ENCODE data around the gene TRAF3IP1. TPM values are rescaled to one million over a fixed set of nuclear protein-coding genes. Genes with fewer than 3 reads are reported as not detected.
"Not testable (repeated sequence)": the region's sequence is repeated elsewhere in the genome, so short reads cannot be mapped to it uniquely, and the experiment has no call there.

TRAF3IP1 gene
- total RNA-seq, 1 donor from 2014 or later = 25.3 TPM

DNA sequence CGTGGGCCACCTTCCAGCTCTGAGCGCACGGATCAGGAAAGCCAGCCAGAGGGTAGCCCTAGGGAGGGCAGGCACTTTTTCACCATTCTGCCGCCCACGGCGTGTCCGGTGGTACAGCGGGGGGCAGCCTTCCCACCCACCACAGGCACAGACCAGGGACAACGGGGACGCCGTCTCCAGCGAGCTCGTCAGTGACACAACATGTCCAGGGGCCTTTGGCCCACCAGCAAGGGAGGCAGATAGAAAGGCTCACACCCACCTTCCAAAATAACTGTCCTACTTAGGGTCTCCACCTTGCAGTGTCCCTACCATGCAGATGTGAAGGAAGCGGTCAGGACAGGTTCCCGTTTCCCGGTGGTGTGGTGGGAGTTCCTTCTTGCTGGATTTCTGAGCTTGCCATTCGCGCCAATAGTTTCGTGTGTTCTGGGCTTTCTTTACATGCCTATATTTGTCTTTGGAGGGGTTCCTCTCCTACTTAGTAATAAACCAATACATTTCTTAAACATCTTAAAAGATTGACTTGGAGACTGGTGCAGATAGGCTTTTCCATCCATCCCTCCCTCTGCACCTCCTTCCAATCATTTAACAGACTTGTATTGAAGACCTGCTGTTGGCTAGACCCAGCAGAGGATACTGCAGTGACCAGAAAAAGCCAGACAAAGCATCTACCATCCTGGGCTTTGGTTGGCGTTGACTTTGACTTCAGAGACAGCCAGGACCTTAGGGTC is 107.3 kb downstream of the TRAF3IP1 start:
- DNase-seq (ENCODE audit: low read depth) = no peak

DNA sequence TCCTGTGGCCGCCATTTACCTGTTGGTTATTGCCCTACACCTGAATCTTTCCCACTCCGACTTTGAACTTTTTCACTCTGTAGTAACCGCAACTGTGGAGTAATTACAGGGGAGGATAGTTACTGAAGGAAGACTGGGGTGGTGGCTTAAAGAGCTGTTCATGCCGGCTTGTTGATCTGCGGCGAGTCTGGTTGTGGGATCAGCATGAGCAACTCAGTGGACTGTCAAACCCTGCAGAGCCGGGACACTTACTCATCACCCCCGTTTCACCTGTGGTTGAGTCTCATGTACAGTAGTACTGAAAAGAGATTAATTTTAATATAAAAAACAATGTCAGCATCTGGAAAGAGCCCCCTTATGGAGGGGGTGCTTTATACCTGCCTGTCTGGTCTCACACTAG is 108.5 kb downstream of the TRAF3IP1 start:
- DNase-seq (ENCODE audit: low read depth) = peak; percentile 31

DNA sequence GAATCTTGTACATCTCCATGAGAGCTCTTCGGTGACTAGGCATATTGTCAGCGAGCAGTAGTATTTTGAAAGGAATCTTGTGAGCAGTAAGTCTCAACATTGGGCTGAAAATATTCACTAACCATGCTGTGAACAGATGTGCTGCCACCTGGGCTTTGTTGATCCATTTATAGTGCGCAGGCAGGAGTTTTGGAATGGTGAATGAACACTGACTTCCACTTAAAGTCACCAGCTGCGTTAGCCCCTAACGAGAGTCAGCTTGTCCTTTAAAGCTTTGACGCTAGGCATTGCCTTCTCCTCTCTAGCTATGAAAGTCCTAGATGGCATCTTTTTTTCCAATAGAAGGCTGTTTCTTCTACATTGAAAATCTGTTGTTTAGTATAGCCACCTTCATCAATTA is 110.5 kb downstream of the TRAF3IP1 start:
- DNase-seq (ENCODE audit: low read depth) = no peak

DNA sequence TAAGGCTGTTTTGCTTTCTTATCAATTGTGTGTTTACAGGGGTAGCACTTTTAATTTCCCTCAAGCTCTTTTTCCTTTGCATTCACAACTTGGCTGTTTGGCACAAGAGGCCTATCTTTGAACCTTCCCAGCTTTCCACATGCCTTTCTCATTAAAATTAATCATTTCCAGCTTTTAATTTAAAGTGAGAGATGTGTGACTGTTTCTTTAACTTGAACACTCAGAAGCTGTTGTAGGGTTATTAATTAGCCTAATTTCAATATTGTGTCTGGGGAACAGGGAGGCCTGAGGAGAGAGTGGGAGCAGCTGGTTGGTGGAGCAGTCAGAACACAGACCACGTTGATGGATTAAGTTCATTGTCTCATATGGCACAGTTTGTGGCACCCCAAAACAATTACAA is 111.1 kb downstream of the TRAF3IP1 start:
- peak; percentile 64 for DNase-seq (ENCODE audit: low read depth)

DNA sequence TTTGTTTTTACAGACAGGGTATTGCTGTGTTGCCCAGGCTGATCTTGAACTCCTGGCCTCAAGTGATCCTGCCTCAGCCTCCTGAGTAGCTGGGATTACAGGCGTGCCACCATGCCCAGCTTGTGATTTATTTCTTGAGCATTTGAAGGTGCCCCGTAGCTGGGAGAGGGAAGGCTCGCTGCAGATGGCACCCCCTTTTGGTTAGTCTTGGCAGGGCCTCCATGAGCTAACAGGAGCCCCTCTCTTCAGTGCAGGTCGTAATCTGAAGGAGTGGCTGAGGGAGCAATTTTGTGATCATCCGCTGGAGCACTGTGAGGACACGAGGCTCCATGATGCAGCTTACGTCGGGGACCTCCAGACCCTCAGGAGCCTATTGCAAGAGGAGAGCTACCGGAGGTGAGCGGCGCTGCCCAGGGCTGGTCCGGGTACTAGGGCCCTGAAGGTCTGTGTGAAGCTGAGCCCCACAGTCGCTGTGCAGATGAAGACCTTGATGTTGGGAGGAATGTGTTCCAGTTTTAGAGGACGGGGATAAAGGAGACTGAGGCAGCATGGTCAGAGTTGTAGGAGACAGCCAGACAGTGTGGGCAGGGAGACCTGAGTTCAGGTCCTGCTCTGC is 113.1 kb downstream of the TRAF3IP1 start:
- DNase-seq (ENCODE audit: low read depth) = no peak

DNA sequence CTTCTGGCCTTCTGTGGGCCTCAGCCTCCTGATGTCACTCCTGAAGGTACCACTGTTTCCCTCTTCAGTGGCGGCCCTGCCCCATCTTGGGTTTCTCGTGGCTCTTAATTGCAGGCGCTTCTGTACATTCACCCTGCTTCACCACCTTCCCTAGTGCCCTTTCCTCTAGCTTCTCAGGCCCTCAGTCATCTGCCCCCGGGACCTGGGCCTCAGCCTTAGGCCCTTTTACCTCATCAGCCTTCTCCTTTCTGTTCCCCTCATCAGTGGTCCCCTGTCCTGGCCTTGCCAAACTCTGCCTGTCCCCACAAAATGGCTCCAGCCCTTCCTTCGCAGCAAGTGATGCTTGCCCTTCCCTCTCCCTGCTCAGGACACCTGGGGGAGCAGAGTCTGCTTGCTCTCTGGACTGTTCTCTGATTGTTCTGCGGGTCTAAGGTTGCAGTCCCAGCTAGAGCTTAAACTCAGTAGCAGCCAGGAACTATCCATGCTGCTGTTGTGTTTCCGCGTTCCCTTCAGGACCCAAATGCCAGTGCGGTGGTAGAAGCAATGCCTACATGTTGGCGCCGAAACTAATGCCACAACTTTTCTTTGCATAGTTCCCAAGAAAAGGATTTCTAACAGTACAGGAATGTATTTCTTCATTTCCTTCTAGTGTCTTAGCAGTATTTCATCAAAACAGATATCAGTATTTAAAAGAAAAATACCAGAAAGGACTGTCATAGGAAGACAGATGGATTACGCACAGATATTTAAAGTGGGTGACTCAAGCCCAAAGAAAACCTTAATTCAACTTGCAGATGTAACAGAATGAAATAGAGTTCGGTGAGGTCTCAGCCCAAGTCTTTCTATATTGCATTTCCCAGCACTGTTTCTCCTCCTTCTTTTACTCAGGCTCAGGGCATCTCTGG is 113.9 kb downstream of the TRAF3IP1 start:
- no peak for DNase-seq (ENCODE audit: low read depth)

DNA sequence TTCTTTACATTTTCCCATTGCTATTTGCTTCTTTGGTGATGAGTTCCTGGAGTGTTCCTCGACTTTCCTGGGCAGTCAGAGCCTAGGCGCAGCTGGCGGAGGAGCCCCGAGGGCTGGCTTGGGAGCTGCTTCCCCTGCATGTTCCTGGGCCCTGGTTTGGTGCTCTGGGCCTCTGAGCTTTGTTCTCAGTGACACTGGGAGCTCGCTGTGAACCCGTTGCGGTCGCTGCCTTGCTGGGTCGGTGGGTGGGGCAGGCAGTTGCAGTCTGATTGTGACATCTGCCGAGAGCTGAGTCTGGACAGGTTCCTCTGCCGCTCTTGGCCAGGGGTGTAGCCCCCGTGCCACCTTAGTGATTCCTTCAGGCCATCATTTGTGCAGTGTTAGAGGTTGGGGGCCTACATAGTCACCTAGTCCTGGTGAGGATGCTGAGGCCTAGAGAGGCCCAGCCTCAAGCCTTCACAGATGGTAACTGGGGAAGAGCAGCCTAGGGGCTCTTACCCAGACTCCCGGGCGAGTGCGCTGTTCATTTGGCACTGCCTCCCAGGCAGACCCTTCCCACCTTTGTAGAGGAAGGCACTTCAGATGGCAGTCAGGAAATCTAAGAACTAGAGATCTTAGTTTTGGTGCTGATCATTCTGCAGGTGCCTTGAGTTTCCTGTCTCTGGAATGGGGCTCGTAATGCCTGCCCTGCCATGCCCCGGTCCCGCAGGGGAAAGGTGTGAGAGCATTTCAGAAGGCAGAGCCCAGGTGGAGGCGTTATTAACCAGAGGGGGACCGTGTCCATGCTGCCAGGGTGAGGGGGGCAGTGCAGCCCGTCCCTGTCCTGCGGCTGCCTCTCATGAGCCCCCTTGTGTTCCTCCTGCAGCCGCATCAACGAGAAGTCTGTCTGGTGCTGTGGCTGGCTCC is 114.8 kb downstream of the TRAF3IP1 start:
- DNase-seq (ENCODE audit: low read depth) = no peak

DNA sequence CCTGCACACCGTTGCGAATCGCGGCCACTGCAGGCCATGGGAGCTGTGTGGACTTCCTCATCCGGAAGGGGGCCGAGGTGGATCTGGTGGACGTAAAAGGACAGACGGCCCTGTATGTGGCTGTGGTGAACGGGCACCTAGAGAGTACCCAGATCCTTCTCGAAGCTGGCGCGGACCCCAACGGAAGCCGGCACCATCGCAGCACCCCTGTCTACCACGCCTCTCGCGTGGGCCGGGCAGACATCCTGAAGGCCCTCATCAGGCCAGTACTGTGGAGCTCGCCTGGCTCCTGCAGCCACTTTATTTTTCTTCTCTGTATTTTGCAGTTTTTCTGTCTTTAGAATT is 115.4 kb downstream of the TRAF3IP1 start:
- DNase-seq (ENCODE audit: low read depth) = no peak

DNA sequence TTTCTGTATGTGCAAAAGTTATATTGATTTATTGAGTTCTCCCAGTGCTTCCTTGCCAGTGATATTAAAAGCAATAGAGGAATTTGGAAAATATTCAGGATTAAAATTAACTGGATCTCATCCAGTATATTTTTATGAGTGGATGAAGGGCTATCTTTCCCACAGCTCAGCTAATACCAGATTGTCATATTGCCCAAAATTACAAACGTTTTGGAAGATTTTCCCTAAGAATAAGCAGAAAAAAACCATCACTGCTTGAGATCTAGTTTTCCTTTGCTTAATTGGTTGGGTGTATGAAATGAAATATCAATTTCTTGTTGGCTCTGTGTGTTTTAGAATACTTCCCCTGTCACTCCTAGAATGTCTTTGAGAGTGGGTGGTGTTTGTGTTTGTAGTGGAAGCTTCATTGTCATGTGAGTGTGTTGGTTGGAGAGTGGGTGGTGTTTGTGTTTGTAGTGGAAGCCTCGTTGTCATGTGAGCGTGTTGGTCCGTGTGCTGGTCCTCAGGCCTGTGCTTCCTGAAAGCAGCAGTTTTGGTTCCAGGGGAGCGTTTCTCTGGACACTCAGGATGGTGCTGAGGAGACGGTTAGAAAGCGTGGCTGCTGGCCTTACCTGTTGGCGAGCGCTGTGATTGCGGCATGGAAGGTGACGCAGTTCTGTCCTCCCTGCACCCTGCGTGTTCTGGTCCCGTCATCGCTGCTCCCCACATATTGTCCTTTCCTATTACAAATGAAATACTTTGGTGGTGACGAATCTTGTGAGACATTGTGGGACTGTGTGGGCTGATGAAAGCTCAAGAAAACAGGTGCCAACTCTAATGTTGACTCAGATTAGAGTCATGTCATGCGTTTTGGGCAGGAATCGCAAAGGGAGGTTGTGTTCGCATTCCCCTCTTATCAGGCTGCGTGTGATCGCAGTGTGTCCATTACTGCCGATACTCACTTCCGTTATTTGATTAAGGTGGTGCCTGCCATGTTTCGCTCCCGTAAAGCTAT is 118.8 kb downstream of the TRAF3IP1 start:
- DNase-seq (ENCODE audit: low read depth) = peak; percentile 89

DNA sequence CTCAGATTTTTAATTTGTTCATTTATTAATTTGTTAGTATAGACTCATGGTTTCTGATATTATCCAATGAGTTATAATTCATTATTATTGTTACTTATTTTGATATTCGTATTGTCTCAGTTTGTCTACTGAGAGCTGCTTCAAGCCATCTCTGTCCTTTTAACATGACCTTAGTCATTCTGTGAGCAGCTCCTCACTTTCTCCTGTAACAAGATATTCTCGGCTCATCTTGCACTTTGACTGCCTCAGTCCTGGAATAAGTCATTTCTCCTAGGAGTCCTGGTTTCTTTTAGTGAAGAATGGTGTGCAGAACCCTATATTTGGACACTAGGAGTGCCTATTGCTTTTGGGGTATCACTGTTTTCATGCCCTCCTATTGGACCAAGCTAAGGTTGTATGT is 119.6 kb downstream of the TRAF3IP1 start:
- no peak for DNase-seq (ENCODE audit: low read depth)

DNA sequence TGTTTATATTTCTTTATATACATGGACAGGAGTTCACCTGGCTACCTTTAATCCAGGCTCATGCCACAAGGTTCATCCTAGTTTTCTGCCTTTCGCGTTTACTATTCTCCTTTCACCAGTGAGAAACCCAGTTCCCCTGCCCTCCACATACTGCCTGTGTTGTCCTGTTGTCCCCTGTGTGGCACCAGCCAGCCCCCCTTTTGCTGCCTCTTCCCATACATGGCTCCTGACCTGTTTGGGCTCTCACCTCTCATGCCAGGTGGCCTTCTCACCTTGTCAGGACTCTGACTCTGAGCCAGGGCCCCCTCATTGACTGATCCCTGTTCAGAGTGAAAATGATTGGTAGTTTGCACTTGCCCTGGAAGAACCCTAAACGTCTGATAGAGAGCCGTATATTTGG is 120.0 kb downstream of the TRAF3IP1 start:
- DNase-seq (ENCODE audit: low read depth) = no peak

DNA sequence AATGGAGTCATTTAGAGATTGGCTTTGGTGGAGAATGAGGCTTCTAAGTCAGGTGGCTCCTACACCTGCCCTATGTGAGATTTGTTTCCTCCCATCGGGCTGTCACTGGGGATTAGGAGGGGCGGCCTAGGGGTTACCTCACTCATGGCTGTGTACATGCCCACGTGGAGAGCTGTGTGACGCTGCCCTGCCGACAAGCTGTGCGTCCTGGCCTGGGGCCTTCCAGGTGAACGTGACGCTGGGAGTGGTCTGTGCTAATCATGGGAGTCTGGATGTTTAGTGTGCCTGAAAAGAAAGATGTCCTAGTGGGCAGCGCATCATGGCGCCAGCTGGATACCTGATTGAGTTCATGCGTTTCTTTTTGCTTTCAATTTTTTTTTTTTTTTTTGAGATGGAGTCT is 120.4 kb downstream of the TRAF3IP1 start:
- DNase-seq (ENCODE audit: low read depth) = no peak

DNA sequence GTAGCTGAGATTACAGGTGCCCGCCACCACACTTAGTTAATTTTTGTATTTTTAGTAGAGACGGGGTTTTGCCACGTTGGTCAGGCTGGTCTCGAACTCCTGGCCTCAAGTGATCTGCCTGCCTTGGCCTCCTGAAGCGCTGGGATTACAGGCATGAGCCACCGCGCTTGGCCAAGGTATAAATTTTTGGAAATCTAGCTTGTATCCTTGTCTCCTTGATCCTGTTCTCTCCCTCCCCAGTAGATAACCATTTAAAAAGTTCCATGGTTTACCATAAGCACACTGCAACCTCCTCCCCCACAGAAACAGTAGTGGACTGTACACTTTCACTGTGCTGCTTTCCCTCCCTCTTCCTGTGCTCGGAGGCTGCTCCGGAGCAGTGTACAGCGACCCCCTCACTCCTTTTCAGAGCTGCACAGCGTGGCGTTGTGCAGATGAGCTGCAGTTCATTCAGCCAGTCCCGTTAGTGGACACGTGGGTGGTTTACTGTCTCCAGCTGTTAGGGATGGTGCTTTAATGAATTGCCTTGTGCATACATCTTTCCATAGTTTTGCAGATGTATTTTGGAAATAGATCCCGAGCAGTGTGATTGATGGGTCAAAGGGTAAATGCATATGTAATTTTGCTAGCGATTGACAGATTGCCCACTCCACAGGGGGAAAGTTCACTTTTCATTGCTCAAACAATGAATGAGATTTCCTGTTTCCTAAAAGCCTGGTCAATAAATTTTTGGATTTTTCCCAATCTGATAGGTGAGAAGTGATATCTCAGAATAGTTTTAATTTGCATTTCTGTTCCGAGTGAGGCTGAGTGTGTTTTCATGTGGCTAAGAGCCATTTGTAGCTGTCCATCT is 121.2 kb downstream of the TRAF3IP1 start:
- DNase-seq (ENCODE audit: low read depth) = no peak

DNA sequence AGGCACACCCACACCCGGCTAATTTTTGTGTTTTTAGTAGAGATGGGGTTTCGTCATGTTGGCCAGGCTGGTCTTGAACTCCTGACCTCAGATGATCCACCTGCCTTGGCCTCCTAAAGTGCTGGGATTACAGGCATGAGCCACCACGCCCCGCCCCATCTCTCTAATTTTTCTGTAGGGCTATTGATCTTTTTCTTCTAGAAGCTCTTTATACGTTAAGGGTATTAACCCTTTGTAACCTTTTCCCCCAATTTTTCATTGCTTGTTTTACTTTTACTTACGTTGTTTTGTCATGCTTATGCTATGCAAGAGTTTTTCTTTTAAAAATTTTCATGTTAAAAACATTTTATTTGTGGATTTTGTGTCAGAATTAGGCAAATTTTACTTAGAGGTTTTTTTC is 121.9 kb downstream of the TRAF3IP1 start:
- DNase-seq (ENCODE audit: low read depth) = not testable (repeated sequence)

DNA sequence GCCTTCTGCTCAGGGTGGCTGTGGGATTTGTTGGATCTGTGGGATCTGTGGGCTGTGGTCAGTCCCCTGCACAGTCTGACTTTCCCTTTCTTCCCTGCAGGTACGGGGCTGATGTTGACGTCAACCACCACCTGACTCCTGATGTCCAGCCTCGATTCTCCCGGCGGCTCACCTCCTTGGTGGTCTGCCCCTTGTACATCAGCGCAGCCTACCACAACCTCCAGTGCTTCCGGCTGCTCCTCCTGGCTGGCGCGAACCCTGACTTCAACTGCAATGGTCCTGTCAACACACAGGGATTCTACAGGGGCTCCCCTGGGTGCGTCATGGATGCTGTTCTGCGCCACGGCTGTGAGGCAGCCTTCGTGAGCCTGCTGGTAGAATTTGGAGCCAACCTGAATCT is 123.9 kb downstream of the TRAF3IP1 start:
- DNase-seq (ENCODE audit: low read depth) = no peak

DNA sequence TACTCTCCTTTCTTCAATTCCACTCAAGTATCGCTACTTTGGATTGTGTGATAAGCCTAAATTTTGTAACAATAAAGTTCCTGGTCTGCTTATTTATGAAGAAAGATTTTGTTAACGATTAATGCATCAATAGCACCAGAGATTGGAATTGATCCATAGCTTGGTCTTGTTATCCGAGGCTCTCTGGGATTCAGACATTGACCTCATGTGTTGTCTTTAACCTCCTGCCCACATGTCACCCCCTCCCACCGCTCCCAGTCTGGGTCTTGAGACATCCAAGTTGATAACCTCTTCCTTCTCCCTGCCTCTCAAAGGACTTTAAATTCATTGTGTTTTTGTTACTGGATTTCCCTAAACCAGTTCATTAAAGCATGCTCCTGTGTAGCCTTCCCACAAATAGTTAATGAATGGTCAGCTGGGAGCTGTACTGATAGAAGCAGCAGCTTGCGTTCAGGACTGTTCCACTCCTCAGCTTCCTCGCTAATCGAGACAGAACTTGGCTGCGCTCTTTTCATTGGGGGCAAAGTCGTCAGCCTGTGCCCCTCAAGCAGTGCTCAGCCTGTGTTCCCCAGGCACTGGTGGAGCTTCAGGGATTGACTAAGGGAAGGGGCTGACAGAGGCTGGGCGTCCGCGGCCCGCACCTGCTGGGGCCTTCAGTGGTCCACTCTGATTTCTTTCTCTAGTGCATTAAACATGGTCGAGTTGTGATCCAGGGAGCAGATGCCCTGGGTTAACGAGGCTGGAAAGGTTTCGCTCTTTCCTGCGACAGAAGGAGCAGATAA is 125.3 kb downstream of the TRAF3IP1 start:
- no peak for DNase-seq (ENCODE audit: low read depth)

DNA sequence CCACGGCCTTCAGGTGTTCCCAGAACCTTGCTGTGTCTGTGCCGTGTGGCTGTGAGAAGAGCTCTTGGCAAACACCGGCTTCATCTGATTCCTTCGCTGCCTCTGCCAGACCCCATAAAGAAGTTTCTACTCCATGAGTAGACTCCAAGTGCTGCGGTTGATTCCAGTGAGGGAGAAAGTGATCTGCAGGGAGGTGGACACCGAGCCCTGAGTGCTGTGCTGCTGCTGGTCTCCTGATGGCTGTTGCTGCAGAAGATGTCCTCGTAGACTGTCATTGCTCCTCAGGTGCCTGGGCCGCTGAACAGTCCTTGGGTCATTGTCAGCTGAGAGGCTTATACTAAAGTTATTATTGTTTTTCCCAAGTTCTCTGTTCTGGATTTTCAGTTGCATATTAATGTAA is 126.1 kb downstream of the TRAF3IP1 start:
- no peak for DNase-seq (ENCODE audit: low read depth)

DNA sequence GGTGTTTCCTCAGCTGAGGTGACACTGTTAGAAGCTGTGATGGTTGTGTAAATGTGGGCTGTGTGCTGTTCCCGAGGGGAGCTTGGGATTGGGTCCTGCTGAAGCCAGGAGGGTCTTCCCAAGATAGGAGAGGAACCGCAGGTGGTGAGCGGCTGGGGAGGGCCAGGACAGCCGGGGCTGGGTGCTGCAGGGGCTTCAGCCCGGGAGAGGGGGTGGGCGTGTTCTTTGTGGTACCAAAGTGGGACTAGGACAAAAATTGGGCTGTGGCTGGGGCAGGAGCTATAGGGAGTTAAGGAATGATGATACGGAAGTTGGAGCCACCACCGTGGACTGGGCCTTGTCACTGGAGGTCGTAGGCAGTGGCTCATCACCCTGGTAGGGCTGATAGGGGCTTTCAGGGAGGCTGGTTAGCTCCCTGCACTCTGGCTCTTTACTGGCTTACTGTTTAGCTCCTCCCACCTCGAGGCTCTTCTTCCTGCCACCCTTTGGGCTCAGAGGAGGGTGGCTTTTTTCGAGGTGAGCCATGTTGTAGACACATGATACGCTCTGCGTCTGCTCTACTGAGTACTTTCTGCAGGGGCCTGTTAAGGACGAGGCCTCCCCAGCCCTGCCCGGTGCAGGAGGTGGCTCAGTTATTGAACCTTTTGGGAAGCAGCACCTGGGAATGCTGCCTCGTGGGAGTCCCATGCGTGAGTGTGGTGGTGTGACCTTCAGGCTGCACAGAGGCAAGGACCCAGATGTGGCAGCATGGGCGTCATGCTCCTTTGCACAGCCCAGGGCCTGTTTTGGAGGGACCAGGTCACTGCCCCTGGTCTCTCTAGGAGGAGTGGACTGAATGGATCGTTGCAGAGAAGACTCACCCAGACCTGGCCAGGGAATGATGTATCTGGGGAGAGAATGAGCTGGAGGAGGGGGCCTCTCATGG is 128.0 kb downstream of the TRAF3IP1 start:
- DNase-seq (ENCODE audit: low read depth) = no peak
